Suprapubic skin (tissue), 3 donors: Measurements from ENCODE around the gene JAZF1.

Source experiments
- CTCF ChIP-seq, 2 donors: fragments of 200-600 bp in 1 of 2; fragments of 450-650 bp in 1 of 2; sonication (generic) in 1 of 2; IDR thresholded peaks; one replicate each; pipeline ENCODE4 v1.5.1; 2016 to 2019; ENCODE audit warnings: antibody characterized with exemption in 2 of 2, mild to moderate bottlenecking in 1 of 2, moderate library complexity in 1 of 2
- POLR2AphosphoS5 ChIP-seq, 3 donors: sonication (generic); formaldehyde crosslinking; IDR thresholded peaks; one replicate each; pipeline ENCODE4 v1.6.1; 2017; ENCODE audit warnings: antibody characterized with exemption in 3 of 3

- TF ChIP-seq CTCF (IDR thresholded peaks at IDR 0.05) = no peak
- TF ChIP-seq POLR2AphosphoS5 (IDR thresholded peaks at IDR 0.05) = no peak
Observed at GRCh38 chr7:28203508-28204240, 23.1 kb upstream of the JAZF1 start.
